ENCODE results near the gene SLC6A5.

Gene SLC6A5

DNA sequence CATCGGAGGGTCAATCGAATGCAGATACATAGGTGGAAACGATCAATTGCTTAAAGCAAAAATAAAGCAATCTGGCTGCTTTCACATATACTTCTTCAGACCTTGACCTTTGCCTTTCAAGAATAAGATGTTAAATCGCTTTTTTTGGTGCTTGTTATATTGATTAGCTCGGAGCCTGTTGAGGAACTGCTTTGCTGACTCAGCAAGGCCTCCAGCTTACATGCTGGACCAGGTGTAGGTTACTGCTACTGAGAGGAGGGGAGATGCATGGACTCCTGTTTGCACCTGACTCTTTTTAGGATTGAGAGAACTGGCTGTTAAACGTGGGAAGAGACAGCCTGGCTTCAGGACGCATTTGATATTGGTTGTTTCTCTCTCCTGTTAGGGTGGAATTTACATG lies 38.7 kb downstream of the SLC6A5 start:
- Histone ChIP-seq H3K9me3 (no peaks in the 10 kb centered on the region), H3K4me1 (no peaks in the 10 kb centered on the region), H3K36me3 (no peaks in the 10 kb centered on the region), H3K4me3 (ENCODE audit: low read depth, low read length) (no peak overlapping the region), H3K27me3 (no peaks in the 10 kb centered on the region)
- TF ChIP-seq, protein P1, sequence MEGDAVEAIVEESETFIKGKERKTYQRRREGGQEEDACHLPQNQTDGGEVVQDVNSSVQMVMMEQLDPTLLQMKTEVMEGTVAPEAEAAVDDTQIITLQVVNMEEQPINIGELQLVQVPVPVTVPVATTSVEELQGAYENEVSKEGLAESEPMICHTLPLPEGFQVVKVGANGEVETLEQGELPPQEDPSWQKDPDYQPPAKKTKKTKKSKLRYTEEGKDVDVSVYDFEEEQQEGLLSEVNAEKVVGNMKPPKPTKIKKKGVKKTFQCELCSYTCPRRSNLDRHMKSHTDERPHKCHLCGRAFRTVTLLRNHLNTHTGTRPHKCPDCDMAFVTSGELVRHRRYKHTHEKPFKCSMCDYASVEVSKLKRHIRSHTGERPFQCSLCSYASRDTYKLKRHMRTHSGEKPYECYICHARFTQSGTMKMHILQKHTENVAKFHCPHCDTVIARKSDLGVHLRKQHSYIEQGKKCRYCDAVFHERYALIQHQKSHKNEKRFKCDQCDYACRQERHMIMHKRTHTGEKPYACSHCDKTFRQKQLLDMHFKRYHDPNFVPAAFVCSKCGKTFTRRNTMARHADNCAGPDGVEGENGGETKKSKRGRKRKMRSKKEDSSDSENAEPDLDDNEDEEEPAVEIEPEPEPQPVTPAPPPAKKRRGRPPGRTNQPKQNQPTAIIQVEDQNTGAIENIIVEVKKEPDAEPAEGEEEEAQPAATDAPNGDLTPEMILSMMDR (IDR thresholded peaks at IDR 0.05; ENCODE audit: low read depth, low read length): no peak
- no peak for DNase-seq

DNA sequence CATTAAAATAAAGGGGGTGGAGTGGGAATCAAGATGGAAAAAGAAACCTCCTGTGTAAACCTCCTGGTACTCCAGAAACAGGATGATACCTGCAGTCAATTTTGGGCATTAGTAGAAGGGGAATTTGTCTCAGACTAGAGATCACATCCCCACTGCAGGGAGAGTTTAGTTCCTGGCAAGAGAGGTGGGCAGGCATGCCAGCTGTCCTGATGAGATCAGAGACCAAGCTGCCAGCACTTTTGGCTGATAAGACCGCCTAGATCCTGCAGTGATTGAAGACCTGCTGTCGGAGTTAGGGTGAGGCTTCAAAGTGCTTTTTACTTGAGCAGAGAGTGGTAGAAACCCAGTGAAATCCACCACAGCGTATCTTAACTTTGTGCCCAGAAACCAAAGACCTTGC lies 40.3 kb downstream of the SLC6A5 start:
- H3K9me3 ChIP-seq: no peaks in the 10 kb centered on the region
- no peaks in the 10 kb centered on the region for H3K36me3 ChIP-seq
- TF ChIP-seq, protein P1 (IDR thresholded peaks at IDR 0.05; ENCODE audit: low read depth, low read length): no peak
- H3K4me3 ChIP-seq (ENCODE audit: low read depth, low read length): no peak overlapping the region
- H3K4me1 ChIP-seq: no peaks in the 10 kb centered on the region
- H3K27me3 ChIP-seq: no peaks in the 10 kb centered on the region
- no peak for DNase-seq

DNA sequence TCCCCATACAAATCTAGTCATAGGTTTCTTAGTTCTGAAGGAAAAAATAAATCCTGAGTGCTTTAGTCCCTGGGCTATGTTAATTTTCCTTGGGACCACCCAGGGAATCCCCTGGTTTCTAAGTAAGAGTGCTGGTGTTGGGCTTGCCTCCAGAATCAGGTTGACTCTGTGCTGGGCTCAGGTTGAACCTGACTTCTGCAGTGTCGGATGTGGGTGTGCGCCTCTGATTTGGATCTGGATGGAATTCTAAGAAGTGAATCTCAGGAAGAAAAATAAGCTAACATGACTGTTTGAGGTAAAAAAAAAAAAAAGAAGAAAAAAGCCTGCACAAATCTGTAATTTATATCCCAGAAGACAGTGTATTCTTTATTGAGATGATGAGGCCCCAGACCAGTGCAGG lies 41.0 kb downstream of the SLC6A5 start:
- Histone ChIP-seq H3K4me1 (no peaks in the 10 kb centered on the region), H3K27me3 (no peaks in the 10 kb centered on the region), H3K4me3 (ENCODE audit: low read depth, low read length) (no peak overlapping the region), H3K9me3 (no peaks in the 10 kb centered on the region), H3K36me3 (no peaks in the 10 kb centered on the region)
- DNase-seq: no peak
- TF ChIP-seq, protein P1 (IDR thresholded peaks at IDR 0.05; ENCODE audit: low read depth, low read length): no peak

DNA sequence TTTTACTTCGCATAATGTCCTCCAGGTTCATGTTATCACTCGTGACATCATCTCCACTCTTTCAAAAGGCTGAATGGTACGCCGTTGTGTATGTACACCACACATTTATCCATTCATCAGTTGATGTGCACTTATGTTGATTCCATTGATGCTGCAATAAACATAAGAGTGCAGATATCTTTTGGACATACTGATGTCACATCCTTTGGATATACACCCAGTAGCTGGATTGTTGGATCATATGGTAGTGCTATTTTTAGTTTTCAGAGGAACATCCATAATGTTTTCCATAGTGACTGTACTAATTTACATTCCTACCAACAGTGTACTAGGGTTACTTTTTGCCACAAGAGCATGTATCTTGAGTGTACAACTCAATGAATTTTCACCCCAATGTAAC lies 45.0 kb downstream of the SLC6A5 start:
- Histone ChIP-seq H3K9me3 (no peaks in the 10 kb centered on the region), H3K36me3 (no peaks in the 10 kb centered on the region), H3K4me3 (ENCODE audit: low read depth, low read length) (no peak overlapping the region), H3K27me3 (no peaks in the 10 kb centered on the region), H3K4me1 (no peaks in the 10 kb centered on the region)
- no peak for DNase-seq
- TF ChIP-seq, protein P1 (IDR thresholded peaks at IDR 0.05; ENCODE audit: low read depth, low read length): no peak

DNA sequence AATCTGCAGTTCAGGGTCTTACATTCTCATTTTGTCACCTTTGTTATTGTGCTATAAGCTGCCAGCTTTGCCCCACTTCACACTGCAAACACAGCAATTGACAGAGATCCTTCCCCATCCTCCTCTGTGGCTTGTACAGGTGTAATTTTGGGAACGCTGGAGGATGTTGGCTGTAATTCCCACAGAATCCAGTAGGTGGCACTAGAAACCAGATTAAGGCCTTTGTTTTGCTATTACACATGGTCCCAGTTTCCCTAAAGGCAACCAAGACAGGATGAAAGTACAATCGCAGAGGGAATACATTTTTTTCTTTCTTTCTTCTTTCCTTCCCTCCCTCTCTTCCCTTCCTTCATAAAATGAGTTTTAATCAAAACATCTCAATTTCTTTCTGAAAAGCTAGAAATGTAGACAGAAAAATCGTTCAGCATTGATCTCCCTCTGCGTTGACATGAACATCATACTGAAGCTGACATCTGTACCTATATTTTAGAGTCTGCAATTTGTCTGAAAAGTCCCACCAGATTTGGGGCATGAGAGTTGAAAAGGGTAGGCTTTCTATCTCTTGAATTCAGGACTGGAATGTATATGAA lies 48.7 kb downstream of the SLC6A5 start:
- Histone ChIP-seq H3K4me1 (peaks cover 9% of the 10 kb centered on the region), H3K27me3 (no peaks in the 10 kb centered on the region), H3K36me3 (no peaks in the 10 kb centered on the region), H3K4me3 (ENCODE audit: low read depth, low read length) (no peak overlapping the region), H3K9me3 (no peaks in the 10 kb centered on the region)
- TF ChIP-seq, protein P1 (IDR thresholded peaks at IDR 0.05; ENCODE audit: low read depth, low read length): peak; percentile 77
- DNase-seq: peak; percentile 29

DNA sequence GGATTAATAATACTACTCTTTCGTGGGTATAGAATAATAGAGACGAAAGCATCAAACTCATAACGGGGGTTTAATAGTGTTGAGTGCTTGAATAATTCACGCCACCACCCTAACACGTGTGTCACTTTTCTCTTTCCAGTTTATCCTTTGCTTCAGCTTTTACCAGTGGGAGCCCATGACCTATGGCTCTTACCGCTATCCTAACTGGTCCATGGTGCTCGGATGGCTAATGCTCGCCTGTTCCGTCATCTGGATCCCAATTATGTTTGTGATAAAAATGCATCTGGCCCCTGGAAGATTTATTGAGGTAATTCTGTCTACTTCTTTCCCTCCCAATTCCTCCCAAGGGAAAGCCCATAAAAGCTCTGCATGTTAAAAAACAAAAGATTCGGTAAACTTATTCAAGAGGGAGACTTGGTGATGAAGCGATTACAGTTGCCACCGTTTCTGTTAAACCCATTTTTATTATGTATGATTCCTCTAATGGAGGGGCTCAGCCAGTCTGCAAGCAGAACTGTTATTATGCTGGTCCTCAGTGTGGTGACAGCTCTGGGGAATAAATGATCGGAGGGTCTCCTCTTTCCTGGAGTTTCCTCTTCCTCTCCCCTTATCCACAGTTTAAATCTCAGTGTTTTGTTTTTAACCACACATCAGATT lies 52.9 kb downstream of the SLC6A5 start:
- H3K36me3 ChIP-seq: no peaks in the 10 kb centered on the region
- H3K27me3 ChIP-seq: no peaks in the 10 kb centered on the region
- TF ChIP-seq, protein P1 (IDR thresholded peaks at IDR 0.05; ENCODE audit: low read depth, low read length): no peak
- H3K4me3 ChIP-seq (ENCODE audit: low read depth, low read length): no peak overlapping the region
- H3K4me1 ChIP-seq: peaks cover 12% of the 10 kb centered on the region
- no peaks in the 10 kb centered on the region for H3K9me3 ChIP-seq
- DNase-seq: no peak

Measured in BE2C (cell line).